ENCODE measurements around the gene SLC28A1.

GRCh38 chr15:84888639-84889038 is 4.2 kb downstream of the SLC28A1 start:
- TF ChIP-seq CTCF (optimal IDR thresholded peaks at IDR 0.05 in 1 of 3, IDR thresholded peaks at IDR 0.05 in 1 of 3, conservative IDR thresholded peaks at IDR 0.05 in 1 of 3; ENCODE audit: extremely low read depth in 1 of 3, insufficient read depth in 2 of 3, low read length in 3 of 3) (no peak), EZH2 (IDR thresholded peaks at IDR 0.05; ENCODE audit: low read length) (no peak)

Measured in keratinocyte (primary cell).